H9 (cell line): ENCODE measurements around the gene RGS6. TPM values are rescaled to one million over a fixed set of nuclear protein-coding genes. Genes with fewer than 3 reads are reported as not detected.

ENCODE experiments used
- DNase-seq: peaks from one replicate; pipeline ENCODE4 v3.0.0-alpha.2; 2017
- H2AFZ ChIP-seq: one replicate; pipeline ENCODE4 v1.6.1; 2013; ENCODE audit warnings: mild to moderate bottlenecking, low read length, control low read depth, moderate library complexity
- H2AK5ac ChIP-seq: 2 replicates; pipeline ENCODE4 v1.6.1; 2013; ENCODE audit warnings: low read length, control low read depth, mixed read lengths; ENCODE audit not compliant: insufficient read length
- H2BK120ac ChIP-seq: one replicate; pipeline ENCODE4 v1.6.1; 2013; ENCODE audit warnings: low read depth, mild to moderate bottlenecking, low read length, control low read depth, inconsistent platforms; ENCODE audit not compliant: poor library complexity, severe bottlenecking
- H2BK12ac ChIP-seq: 2 replicates; pipeline ENCODE4 v1.6.1; 2013; ENCODE audit warnings: low read length, control low read depth, mixed read lengths, low read depth; ENCODE audit not compliant: insufficient read length
- H2BK15ac ChIP-seq: 2 replicates; pipeline ENCODE4 v1.6.1; 2013; ENCODE audit warnings: low read depth, low read length, control low read depth
- H2BK20ac ChIP-seq: one replicate; pipeline ENCODE4 v1.6.1; 2013; ENCODE audit warnings: low read depth, mild to moderate bottlenecking, low read length, control low read depth, inconsistent platforms; ENCODE audit not compliant: poor library complexity, severe bottlenecking
- H2BK5ac ChIP-seq: 2 replicates; pipeline ENCODE4 v1.6.1; 2013; ENCODE audit warnings: low read length, control low read depth, mixed read lengths; ENCODE audit not compliant: insufficient read length
- H3K14ac ChIP-seq: 2 replicates; pipeline ENCODE4 v1.6.1; 2013; ENCODE audit warnings: low read length, control low read depth; ENCODE audit not compliant: insufficient read depth
- H3K18ac ChIP-seq: 2 replicates; pipeline ENCODE4 v1.6.1; 2013; ENCODE audit warnings: low read depth, mild to moderate bottlenecking, mixed read lengths, low read length, control low read depth; ENCODE audit not compliant: insufficient read length
- H3K23ac ChIP-seq: 2 replicates; pipeline ENCODE4 v1.6.1; 2013; ENCODE audit warnings: low read length, control low read depth, mixed read lengths, low read depth; ENCODE audit not compliant: insufficient read length
- H3K23me2 ChIP-seq: 2 replicates; pipeline ENCODE4 v1.6.1; 2013; ENCODE audit warnings: low read depth, mild to moderate bottlenecking, mixed read lengths, low read length, control low read depth; ENCODE audit not compliant: insufficient read length, poor library complexity, severe bottlenecking
- H3K27ac ChIP-seq: 2 replicates; pipeline ENCODE4 v1.5.1; 2013; ENCODE audit warnings: low read length, control low read depth, mixed read lengths, low read depth; ENCODE audit not compliant: insufficient read length
- H3K27me3 ChIP-seq: 2 replicates; pipeline ENCODE4 v1.6.1; 2013; ENCODE audit warnings: low read length, control low read depth, inconsistent platforms; ENCODE audit not compliant: insufficient read depth
- H3K4ac ChIP-seq: 2 replicates; pipeline ENCODE4 v1.6.1; 2013; ENCODE audit warnings: low read depth, mild to moderate bottlenecking, control low read depth, inconsistent platforms, low read length, moderate library complexity
- H3K4me1 ChIP-seq: 2 replicates; pipeline ENCODE4 v1.6.1; 2013; ENCODE audit warnings: low read length, control low read depth, inconsistent platforms; ENCODE audit not compliant: insufficient read depth
- H3K4me2 ChIP-seq: 2 replicates; pipeline ENCODE4 v1.6.1; 2013; ENCODE audit warnings: low read length, control low read depth, mixed read lengths; ENCODE audit not compliant: insufficient read length, insufficient read depth
- H3K56ac ChIP-seq: 2 replicates; pipeline ENCODE4 v1.6.1; 2013; ENCODE audit warnings: low read depth, mild to moderate bottlenecking, mixed read lengths, low read length, control low read depth; ENCODE audit not compliant: insufficient read length
- H3K79me1 ChIP-seq: 2 replicates; pipeline ENCODE4 v1.6.1; 2013; ENCODE audit warnings: low read depth, mild to moderate bottlenecking, moderate library complexity, low read length, control low read depth, inconsistent platforms; ENCODE audit not compliant: insufficient read depth, poor library complexity, severe bottlenecking
- H3K79me2 ChIP-seq: 2 replicates; pipeline ENCODE4 v1.6.1; 2013; ENCODE audit warnings: low read length, control low read depth, inconsistent platforms; ENCODE audit not compliant: insufficient read depth
- H3K9ac ChIP-seq: 2 replicates; pipeline ENCODE4 v1.6.1; 2013; ENCODE audit warnings: low read length, control low read depth, mixed read lengths; ENCODE audit not compliant: insufficient read length; ENCODE audit errors: extremely low read depth
- H3K9me3 ChIP-seq: one replicate; pipeline ENCODE4 v1.6.1; 2013; ENCODE audit warnings: low read depth, low read length, inconsistent platforms; ENCODE audit not compliant: control insufficient read depth
- H3T11ph ChIP-seq: one replicate; pipeline ENCODE4 v1.6.1; 2013; ENCODE audit warnings: mild to moderate bottlenecking, low read length, control low read depth, inconsistent platforms
- H4K20me1 ChIP-seq: one replicate; pipeline ENCODE4 v1.6.1; 2013; ENCODE audit not compliant: control insufficient read depth, insufficient read length, insufficient read depth
- H4K5ac ChIP-seq: 2 replicates; pipeline ENCODE4 v1.6.1; 2013; ENCODE audit warnings: low read depth, mild to moderate bottlenecking, mixed read lengths, low read length, control low read depth; ENCODE audit not compliant: insufficient read length
- H4K8ac ChIP-seq: replicated peaks from 2 replicates; pipeline ENCODE4 v1.6.1; 2013; ENCODE audit warnings: low read length, control low read depth, mixed read lengths, low read depth; ENCODE audit not compliant: insufficient read length
- H4K91ac ChIP-seq: 2 replicates; pipeline ENCODE4 v1.6.1; 2013; ENCODE audit warnings: low read depth, mild to moderate bottlenecking, moderate library complexity, mixed read lengths, low read length, control low read depth; ENCODE audit not compliant: insufficient read length
- H3K27ac Mint-ChIP-seq, 3 experiments: 2 replicates in 2 of 3; 3 replicates in 1 of 3; pipeline ENCODE4 v1.8.0; 2020 to 2021; ENCODE audit warnings: mixed read lengths in 3 of 3, mild to moderate bottlenecking in 1 of 3, moderate library complexity in 1 of 3
- H3K27me3 Mint-ChIP-seq: 2 replicates; pipeline ENCODE4 v1.8.0; 2021; ENCODE audit warnings: low read depth, mild to moderate bottlenecking, moderate library complexity, mixed read lengths
- H3K36me3 Mint-ChIP-seq, 3 experiments: 2 replicates in 2 of 3; 3 replicates in 1 of 3; pipeline ENCODE4 v1.8.0; 2020 to 2021; ENCODE audit warnings: low read depth in 3 of 3, mixed read lengths in 3 of 3; ENCODE audit not compliant: insufficient read depth in 1 of 3
- H3K4me1 Mint-ChIP-seq, 2 experiments: 2 replicates each; pipeline ENCODE4 v1.8.0; 2020; ENCODE audit warnings: mixed read lengths in 2 of 2
- H3K4me3 Mint-ChIP-seq, 2 experiments: 2 replicates in 1 of 2; 3 replicates in 1 of 2; pipeline ENCODE4 v1.8.0; 2020 to 2021; ENCODE audit warnings: mild to moderate bottlenecking in 2 of 2, mixed read lengths in 2 of 2, moderate library complexity in 1 of 2
- H3K9me3 Mint-ChIP-seq, 2 experiments: 2 replicates in 1 of 2; 3 replicates in 1 of 2; pipeline ENCODE4 v1.8.0; 2020; ENCODE audit warnings: mild to moderate bottlenecking in 2 of 2, mixed read lengths in 2 of 2, moderate library complexity in 1 of 2
- CTCF ChIP-seq: fragments of 200-600 bp; sonication (generic); conservative IDR thresholded peaks from 3 replicates; pipeline ENCODE4 v1.8.0; 2021; ENCODE audit warnings: antibody characterized with exemption, mild to moderate bottlenecking
- WGBS: extraction: QIAGEN DNeasy Blood & Tissue Kit; methylation state at CpG from one replicate; pipeline ENCODE4 v1.1.7; 2013; ENCODE audit warnings: missing lambda C conversion rate, low lambda C conversion rate, mixed read lengths; ENCODE audit not compliant: insufficient read length; ENCODE audit errors: extremely low coverage; 5-methylcytosine and 5-hydroxymethylcytosine counted together
- total RNA-seq: library from RNA; stranded (reverse); gene quantifications from 2 replicates; pipeline ENCODE4 v1.2.1, GENCODE V29; 2021

RGS6 gene
- total RNA-seq, 1 experiment from 2014 or later, result 3.0 TPM

- no peak overlapping the region for H2BK20ac ChIP-seq
These were observed 143.6 kb downstream of the RGS6 start for GRCh38 chr14:72075649-72076334.

More at GRCh38 chr14:72075649-72076334, 143.6 kb downstream of the RGS6 start:
- Histone ChIP-seq H2BK12ac (no peak overlapping the region), H3T11ph (no peak overlapping the region), H3K4me2 (no peak overlapping the region), H3K4me1 (peaks cover 2% of the 10 kb centered on the region; the same call in 1 of the 2 replicates), H3K18ac (no peak overlapping the region), H3K23me2 (no peaks in the 10 kb centered on the region), H2BK15ac (no peak overlapping the region), H4K5ac (no peak overlapping the region), H2BK120ac (no peak overlapping the region), H3K27me3 (no peaks in the 10 kb centered on the region), H4K20me1 (no peaks in the 10 kb centered on the region), H3K23ac (no peak overlapping the region), H3K9me3 (no peaks in the 10 kb centered on the region), H3K14ac (no peak overlapping the region), H3K27ac (peak overlapping the region; percentile 58), H4K91ac (no peak overlapping the region), H3K79me1 (no peaks in the 10 kb centered on the region), H3K79me2 (no peaks in the 10 kb centered on the region), H2BK5ac (no peak overlapping the region), H4K8ac (no peak overlapping the region), H2AK5ac (no peak overlapping the region), H3K4ac (no peak overlapping the region), H3K9ac (no peak overlapping the region), H2AFZ (no peak overlapping the region), H3K56ac (no peak overlapping the region)
- TF ChIP-seq CTCF, result peak; percentile 16; the same call in 1 of the 3 replicates
- peak; percentile 46 for DNase-seq
- peaks cover 0 to 14% (median 0%) of the 10 kb centered on the region in 3 experiments; a peak in 3 of 7 replicates for H3K36me3 Mint-ChIP-seq
- peaks cover 21 to 25% of the 10 kb centered on the region in 2 experiments for H3K4me1 Mint-ChIP-seq
- H3K4me3 Mint-ChIP-seq, result no peak overlapping the region; a peak in 1 of 5 replicates
- H3K27ac Mint-ChIP-seq, result peak overlapping the region; percentile 75 to 97 (median 90); a peak in 6 of 7 replicates
- H3K9me3 Mint-ChIP-seq, result peaks cover 6 to 9% of the 10 kb centered on the region in 2 experiments; a peak in 3 of 5 replicates
- no CpG with 5 or more reads among the region's 9 CpGs for WGBS
- H3K27me3 Mint-ChIP-seq, result no peaks in the 10 kb centered on the region
